HCT116 (cell line): ENCODE measurements around the gene CD58.

Experiments used
- CTCF ChIP-seq, 3 experiments: fragments of 200-600 bp in 1 of 3; sonication (generic) in 1 of 3; IDR thresholded peaks in 2 of 3; conservative IDR thresholded peaks in 1 of 3; 2 replicates each; pipeline ENCODE4 v1.5.1; 2012 to 2017; ENCODE audit warnings: low read depth in 2 of 3, low read length in 2 of 3, antibody characterized with exemption in 1 of 3, borderline replicate concordance in 1 of 3, control low read depth in 1 of 3, mild to moderate bottlenecking in 1 of 3, mixed read lengths in 1 of 3, mixed run types in 1 of 3, moderate library complexity in 1 of 3; ENCODE audit not compliant: insufficient read depth in 1 of 3
- EZH2 ChIP-seq: fragments of 200-600 bp; sonication (generic); IDR thresholded peaks from 2 replicates; pipeline ENCODE4 v1.6.1; 2017; ENCODE audit warnings: antibody characterized with exemption, mixed run types
- FOSL1 ChIP-seq: IDR thresholded peaks from 2 replicates; pipeline ENCODE4 v1.6.1; 2012; ENCODE audit warnings: low read depth
- JUND ChIP-seq: IDR thresholded peaks from 2 replicates; pipeline ENCODE4 v1.6.1; 2012
- POLR2AphosphoS5 ChIP-seq: IDR thresholded peaks from 2 replicates; pipeline ENCODE4 v1.6.1; 2011; ENCODE audit warnings: mild to moderate bottlenecking, low read depth, low read length, moderate library complexity
- RAD21 ChIP-seq: IDR thresholded peaks from 2 replicates; pipeline ENCODE4 v1.6.1; 2012; ENCODE audit warnings: low read depth, mild to moderate bottlenecking
- ZNF274 ChIP-seq: fragments of 200-500 bp; sonication (Bioruptor generic); IDR thresholded peaks from 2 replicates; pipeline ENCODE4 v1.6.1; 2014; ENCODE audit warnings: mild to moderate bottlenecking, low read depth, low read length, inconsistent platforms

DNA sequence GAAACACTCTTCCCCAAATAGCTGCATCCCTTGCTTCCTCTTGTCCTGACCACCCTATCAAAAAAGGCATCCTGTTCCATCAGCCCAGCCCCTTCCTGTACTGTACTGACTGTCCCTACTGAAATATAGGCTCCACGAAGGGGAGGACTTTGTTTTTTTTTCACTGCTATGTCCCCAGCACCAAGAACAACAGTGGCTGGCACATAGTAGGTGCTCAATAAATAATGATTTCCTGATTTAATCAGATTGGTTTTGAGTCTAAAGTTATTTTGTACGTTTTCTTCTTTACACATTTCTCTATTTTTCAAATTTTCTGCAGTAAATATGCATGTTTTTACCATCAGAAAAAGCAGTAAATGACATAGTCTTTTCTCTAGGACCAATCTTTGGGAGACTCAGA is 73.9 kb downstream of the CD58 start:
- no peak for TF ChIP-seq ZNF274
- no peak for TF ChIP-seq FOSL1
- no peak for TF ChIP-seq CTCF (IDR thresholded peaks at IDR 0.05 in 2 of 3, conservative IDR thresholded peaks at IDR 0.05 in 1 of 3; ENCODE audit: borderline replicate concordance in 1 of 3, insufficient read depth in 1 of 3, low read depth in 2 of 3, low read length in 2 of 3)
- TF ChIP-seq JUND = no peak
- no peak for TF ChIP-seq RAD21
- TF ChIP-seq POLR2AphosphoS5 = no peak
- no peak for TF ChIP-seq EZH2
